Measurements from ENCODE around the gene NFKBIZ. TPM values are rescaled to one million over a fixed set of nuclear protein-coding genes. Genes with fewer than 3 reads are reported as not detected.

Gene NFKBIZ
- total RNA-seq, 1 donor from 2014 or later = 8.9 TPM

- Mint-ChIP-seq H3K4me1 (ENCODE audit: low read depth, unreplicated experiment) (no peaks in the 10 kb centered on the region), H3K4me3 (ENCODE audit: unreplicated experiment) (no peak overlapping the region), H3K9me3 (ENCODE audit: unreplicated experiment) (no peaks in the 10 kb centered on the region), H3K36me3 (ENCODE audit: unreplicated experiment) (no peaks in the 10 kb centered on the region), H3K27me3 (ENCODE audit: unreplicated experiment) (peaks cover 2% of the 10 kb centered on the region), H3K27ac (ENCODE audit: unreplicated experiment) (no peak overlapping the region)
- TF ChIP-seq CTCF (IDR thresholded peaks at IDR 0.05; ENCODE audit: partially characterized antibody, unreplicated experiment) = no peak
- DNase-seq = no peak
These were observed 12.4 kb upstream of the NFKBIZ start for GRCh38 chr3:101836652-101837598.

- Mint-ChIP-seq H3K36me3 (ENCODE audit: unreplicated experiment) (no peaks in the 10 kb centered on the region), H3K27ac (ENCODE audit: unreplicated experiment) (no peak overlapping the region), H3K27me3 (ENCODE audit: unreplicated experiment) (no peaks in the 10 kb centered on the region), H3K9me3 (ENCODE audit: unreplicated experiment) (peaks cover 2% of the 10 kb centered on the region), H3K4me3 (ENCODE audit: unreplicated experiment) (no peak overlapping the region), H3K4me1 (ENCODE audit: low read depth, unreplicated experiment) (no peaks in the 10 kb centered on the region)
- no peak for TF ChIP-seq CTCF (IDR thresholded peaks at IDR 0.05; ENCODE audit: partially characterized antibody, unreplicated experiment)
- no peak for DNase-seq
These were observed 10.6 kb upstream of the NFKBIZ start for GRCh38 chr3:101838691-101839090.

- H3K36me3 Mint-ChIP-seq (ENCODE audit: unreplicated experiment) = no peaks in the 10 kb centered on the region
These were observed 9.2 kb upstream of the NFKBIZ start for GRCh38 chr3:101840066-101840465.

GRCh38 chr3:101842245-101842934, 6.9 kb upstream of the NFKBIZ start:
- no peaks in the 10 kb centered on the region for H3K36me3 Mint-ChIP-seq (ENCODE audit: unreplicated experiment)
- no peaks in the 10 kb centered on the region for H3K27me3 Mint-ChIP-seq (ENCODE audit: unreplicated experiment)
- no peak overlapping the region for H3K4me3 Mint-ChIP-seq (ENCODE audit: unreplicated experiment)
- H3K27ac Mint-ChIP-seq (ENCODE audit: unreplicated experiment) = no peak overlapping the region
- H3K4me1 Mint-ChIP-seq (ENCODE audit: low read depth, unreplicated experiment) = no peaks in the 10 kb centered on the region
- peaks cover 2% of the 10 kb centered on the region for H3K9me3 Mint-ChIP-seq (ENCODE audit: unreplicated experiment)
- TF ChIP-seq CTCF (IDR thresholded peaks at IDR 0.05; ENCODE audit: partially characterized antibody, unreplicated experiment) = no peak
- DNase-seq = no peak

More at GRCh38 chr3:101840066-101840465, 9.2 kb upstream of the NFKBIZ start:
- Mint-ChIP-seq H3K4me3 (ENCODE audit: unreplicated experiment) (no peak overlapping the region), H3K27me3 (ENCODE audit: unreplicated experiment) (no peaks in the 10 kb centered on the region), H3K27ac (ENCODE audit: unreplicated experiment) (no peak overlapping the region), H3K9me3 (ENCODE audit: unreplicated experiment) (peaks cover 2% of the 10 kb centered on the region), H3K4me1 (ENCODE audit: low read depth, unreplicated experiment) (no peaks in the 10 kb centered on the region)
- no peak for TF ChIP-seq CTCF (IDR thresholded peaks at IDR 0.05; ENCODE audit: partially characterized antibody, unreplicated experiment)
- DNase-seq = no peak

GRCh38 chr3:101842935-101843330, 6.4 kb upstream of the NFKBIZ start:
- Mint-ChIP-seq H3K9me3 (ENCODE audit: unreplicated experiment) (peaks cover 2% of the 10 kb centered on the region), H3K27ac (ENCODE audit: unreplicated experiment) (no peak overlapping the region), H3K4me1 (ENCODE audit: low read depth, unreplicated experiment) (no peaks in the 10 kb centered on the region), H3K27me3 (ENCODE audit: unreplicated experiment) (no peaks in the 10 kb centered on the region), H3K36me3 (ENCODE audit: unreplicated experiment) (no peaks in the 10 kb centered on the region), H3K4me3 (ENCODE audit: unreplicated experiment) (no peak overlapping the region)
- no peak for TF ChIP-seq CTCF (IDR thresholded peaks at IDR 0.05; ENCODE audit: partially characterized antibody, unreplicated experiment)
- no peak for DNase-seq

Data from glutamatergic neuron (in vitro differentiated cells).